H54 (cell line): ENCODE results near the gene CD2AP.

Experiments
- DNase-seq: peaks from one replicate; pipeline ENCODE4 v3.0.0; 2011; ENCODE audit warnings: low spot score, mixed read lengths; ENCODE audit not compliant: insufficient read length
- FAIRE-seq: peaks from 3 replicates; lab custom pipeline; 2011; peaks lifted over from hg19 to GRCh38; lab: Jason Lieb, UNC
- POLR2A ChIP-seq: IDR thresholded peaks from 2 replicates; pipeline ENCODE4 v1.6.1; 2011; ENCODE audit warnings: low read depth, mild to moderate bottlenecking, low read length

Gene CD2AP

DNA sequence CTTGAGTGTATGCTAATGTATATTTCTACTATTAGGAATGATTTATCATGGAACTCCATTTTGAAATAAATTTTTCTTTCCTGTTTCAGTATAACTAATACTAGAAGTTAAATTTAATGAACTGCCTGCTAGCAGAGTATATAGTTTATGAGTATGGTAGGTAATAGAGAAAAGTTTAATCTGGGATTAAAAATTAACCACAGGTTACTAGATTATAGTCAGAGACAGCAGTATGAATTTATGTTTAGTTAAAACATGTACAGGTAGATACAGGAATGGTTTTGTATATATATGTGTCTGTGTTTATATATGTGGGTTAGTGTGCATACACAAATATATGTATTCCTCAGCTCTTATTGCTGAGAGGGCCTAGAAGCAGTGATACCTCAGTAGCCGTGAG, 32.3 kb downstream of the CD2AP start:
- DNase-seq (no peak), FAIRE-seq (no peak)
- TF ChIP-seq POLR2A: no peak

DNA sequence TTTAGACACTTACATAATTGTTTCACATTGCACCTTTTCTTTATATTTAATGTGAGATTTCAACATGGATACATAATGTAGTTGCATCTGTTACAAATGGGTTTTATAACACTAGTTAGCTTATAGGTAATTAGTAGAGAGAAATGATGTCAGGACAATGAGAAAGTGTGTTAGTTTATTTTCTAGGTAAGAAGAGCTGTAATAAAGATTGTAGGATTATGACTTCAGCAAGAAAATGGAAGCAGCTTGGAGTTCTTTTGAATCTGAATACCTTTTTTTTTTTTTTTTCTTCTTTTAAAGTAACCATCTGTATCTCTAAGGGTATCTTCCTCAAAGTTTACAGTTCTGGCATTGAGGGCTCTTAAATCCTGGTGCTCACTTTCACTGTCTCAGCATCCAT, 35.3 kb downstream of the CD2AP start:
- no peak for FAIRE-seq
- DNase-seq: no peak
- no peak for TF ChIP-seq POLR2A

DNA sequence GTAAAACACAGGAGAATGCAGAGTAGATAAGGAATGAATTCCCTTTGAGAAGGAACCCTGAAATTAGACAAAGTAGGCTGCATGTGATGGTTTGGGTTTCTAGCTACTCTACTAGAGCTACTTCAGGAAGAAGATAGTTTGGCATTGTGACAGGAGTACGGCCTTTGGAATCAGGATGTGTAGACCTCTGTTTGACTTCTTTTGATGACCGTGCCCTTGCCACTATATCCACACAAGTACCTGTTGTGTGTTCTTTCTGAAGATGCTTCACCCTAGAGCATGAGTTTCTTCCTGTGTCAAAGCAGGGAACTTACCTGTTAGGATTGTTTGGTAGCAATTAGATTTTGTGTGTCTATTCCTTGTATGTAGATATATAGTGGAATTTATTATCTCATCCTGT, 41.7 kb downstream of the CD2AP start:
- FAIRE-seq (peak; percentile 75), DNase-seq (no peak)
- no peak for TF ChIP-seq POLR2A

DNA sequence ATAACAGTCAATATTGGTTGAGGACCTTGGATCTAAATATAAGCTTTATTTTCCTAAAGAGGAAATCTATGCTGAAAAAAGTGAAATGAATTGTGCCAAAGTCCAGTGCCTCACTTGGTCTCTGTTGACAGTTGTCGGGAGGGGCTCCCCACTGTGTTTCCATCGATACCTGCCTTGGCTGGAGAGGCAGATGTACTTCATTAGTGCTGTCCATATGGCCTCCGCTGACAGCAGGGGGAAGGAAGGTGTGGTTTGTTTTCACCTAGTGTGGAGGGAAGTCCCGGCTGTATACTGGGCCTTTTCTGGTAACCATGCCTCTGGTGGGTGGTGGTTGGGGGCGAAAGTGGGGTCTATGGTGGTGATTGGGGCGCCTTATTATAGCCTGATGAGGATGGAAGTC, 42.7 kb downstream of the CD2AP start:
- DNase-seq (no peak), FAIRE-seq (no peak)

DNA sequence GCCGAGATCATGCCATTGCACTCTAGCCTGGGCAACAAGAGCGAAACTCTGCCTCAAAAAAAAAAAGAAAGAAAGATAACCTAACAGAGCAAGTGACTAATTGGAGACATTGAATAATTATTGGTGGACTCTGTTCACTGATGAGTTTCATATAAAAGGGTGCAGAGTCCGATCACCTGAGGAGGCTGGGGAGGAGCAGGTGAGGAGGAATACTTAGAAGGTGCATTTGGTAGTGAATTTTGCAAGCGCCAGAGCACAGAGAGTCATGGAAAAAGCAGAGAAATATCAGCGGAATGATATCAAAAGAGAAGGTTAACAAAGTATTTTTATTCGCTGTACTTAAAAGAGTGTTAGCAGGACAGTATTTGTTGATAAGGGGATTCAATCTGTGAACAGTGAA, 44.4 kb downstream of the CD2AP start:
- no peak for TF ChIP-seq POLR2A
- no peak for FAIRE-seq

More for the DNA sequence above, 42.7 kb downstream of the CD2AP start:
- TF ChIP-seq POLR2A: no peak

DNA sequence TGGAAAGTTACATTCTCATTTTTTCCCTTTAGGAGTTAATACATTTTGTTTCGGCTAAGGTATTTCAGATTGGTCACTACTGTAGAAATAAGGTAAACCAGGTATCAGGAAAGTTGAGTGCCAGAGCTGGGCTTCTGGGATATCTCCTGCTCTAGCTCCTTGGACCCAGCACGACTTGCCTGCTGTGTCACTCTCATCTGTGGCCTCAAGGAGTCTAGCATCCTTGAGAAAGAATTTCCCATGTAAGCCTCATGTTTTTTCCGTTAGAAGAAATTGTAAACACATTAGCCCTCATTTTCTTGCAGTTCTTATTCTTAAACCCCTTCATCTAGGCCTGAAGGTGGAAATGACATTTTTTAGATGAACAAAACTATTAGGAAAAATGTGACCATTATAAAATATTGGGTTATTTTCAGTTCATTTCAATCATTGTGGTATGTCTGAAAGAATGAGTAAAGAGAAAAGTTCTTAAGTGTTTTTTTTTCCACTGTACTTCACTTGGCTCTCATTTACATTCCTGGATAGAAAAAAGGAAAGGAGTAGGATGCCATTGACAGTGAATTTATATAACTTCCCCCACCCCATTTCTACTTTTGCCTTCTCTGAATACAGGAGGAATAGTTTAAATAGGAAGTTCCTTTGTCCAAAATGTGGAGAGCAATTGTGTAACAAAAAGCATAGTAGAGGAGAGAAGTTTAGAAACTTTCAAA, 46.7 kb downstream of the CD2AP start:
- no peak for TF ChIP-seq POLR2A
- no peak for DNase-seq
- FAIRE-seq: peak; percentile 6

More for the DNA sequence above, 44.4 kb downstream of the CD2AP start:
- DNase-seq: no peak

DNA sequence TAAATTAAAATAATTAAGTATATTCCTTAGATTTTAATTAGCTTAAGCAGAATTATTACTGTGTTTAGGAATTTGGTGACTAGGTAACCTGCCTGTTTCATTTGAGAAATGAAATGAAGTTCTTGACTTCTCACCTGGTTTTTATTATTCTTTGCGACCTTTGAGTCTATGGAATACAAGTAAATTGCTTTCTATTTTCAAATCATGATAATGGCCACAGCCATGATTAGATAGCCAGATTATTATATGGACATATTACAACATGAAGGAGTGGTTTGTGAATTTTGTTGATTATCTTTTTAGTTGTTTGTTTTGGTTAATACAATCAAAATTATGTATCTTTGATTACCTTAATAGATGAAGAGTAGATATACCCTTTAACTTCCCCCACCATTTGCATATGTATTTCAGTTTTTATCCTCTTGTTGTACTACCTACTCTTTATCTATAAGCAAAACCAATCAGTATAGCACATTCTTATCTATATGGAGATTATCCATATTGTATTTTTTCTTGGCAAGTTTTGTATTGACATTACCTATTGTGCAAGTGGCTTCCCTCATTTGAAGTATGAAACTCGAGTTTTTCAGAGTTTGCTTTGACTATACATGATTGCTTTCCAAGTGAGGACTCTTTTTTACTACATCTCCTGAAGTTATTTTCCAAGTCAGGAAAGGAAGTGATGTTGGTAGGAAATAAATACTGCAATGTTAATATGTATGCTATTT, 47.9 kb downstream of the CD2AP start:
- TF ChIP-seq POLR2A: no peak
- DNase-seq (no peak), FAIRE-seq (peak; percentile 74)

DNA sequence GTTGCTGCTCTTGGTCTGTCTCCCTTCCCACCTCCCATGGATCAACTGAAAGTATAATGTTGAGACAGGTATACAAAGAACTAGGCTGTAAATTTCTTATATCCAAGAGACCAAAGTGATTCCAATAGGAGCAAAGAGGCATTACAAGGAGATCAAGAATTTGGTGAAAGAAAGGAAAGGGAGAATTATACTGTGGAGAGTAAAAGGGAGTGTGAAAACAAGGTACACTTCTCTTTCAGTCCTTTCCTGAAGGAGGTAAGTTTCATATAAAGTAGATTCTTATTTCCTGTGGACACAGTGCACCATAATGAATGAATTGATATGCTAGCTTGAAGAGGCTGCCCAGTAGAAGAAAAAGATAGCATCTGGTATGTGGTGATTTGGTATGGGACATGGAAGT, 49.7 kb downstream of the CD2AP start:
- no peak for TF ChIP-seq POLR2A
- FAIRE-seq (peak; percentile 45), DNase-seq (no peak)

DNA sequence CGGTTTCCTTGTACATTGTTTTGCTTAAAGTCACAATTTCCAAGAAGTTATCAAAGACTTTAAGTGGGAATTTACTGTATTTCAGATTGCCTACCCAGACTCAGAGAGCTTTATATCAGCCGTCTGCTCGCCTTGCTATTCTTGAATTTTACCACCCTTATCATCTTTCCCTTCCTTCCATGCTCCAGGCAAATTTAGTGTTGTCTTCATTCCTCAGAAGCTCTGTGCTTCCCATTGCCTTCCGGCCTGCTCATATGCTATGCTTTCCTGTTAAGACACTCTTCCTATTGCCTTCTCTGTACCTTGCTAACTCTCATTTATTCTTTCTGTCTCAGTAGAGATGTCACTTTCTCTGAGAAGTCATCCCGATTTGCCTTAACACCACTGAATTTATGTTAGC, 52.1 kb downstream of the CD2AP start:
- DNase-seq (no peak), FAIRE-seq (peak; percentile 62)
- TF ChIP-seq POLR2A: no peak

DNA sequence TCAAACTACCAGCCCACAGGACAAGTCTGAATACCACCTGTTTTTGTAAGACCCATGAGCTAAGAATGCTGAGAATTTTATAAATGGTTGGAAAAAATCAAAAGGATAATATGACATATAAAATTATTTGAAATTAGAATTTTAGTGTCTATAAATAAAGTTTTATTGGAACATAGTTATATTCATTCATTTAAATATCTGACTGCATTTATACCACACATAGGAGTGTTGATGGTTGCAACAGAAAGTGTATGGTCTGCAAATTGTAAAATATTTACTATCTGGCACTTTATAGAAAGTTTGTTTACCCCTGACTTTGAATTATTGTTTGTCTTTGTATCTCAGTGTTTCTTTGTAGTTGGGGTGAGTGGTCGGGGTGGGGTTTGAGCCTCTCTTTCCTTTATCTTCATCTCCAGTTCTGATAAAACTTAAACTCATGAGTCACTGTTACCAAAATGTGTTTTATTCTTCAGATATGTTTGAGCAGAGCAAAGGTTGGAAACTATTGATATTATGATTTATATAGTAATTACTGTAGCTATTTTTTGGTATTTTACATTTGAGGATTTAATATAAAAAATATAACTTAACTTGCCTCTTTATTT, 55.5 kb downstream of the CD2AP start:
- no peak for TF ChIP-seq POLR2A
- FAIRE-seq (no peak), DNase-seq (no peak)

DNA sequence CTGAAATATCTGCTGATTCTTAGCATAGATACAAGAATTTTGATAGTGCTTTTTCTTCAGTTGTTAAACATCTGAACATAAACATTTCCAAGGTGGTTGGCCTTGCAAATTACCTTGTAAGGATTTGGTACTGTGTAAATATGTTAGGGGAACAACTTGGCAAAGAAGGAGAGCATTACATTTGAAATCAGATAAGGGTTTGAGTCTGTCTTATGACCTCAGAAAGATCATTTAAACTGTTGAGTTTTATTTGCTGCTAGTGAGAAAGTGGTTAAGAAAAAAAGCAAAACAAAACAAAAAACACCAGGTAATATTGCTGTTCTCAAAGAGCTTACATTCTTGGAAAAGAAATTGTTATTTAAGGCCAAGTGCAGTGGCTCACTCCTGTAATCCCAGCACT, 56.5 kb downstream of the CD2AP start:
- DNase-seq: no peak
- TF ChIP-seq POLR2A: no peak
- FAIRE-seq: no peak

DNA sequence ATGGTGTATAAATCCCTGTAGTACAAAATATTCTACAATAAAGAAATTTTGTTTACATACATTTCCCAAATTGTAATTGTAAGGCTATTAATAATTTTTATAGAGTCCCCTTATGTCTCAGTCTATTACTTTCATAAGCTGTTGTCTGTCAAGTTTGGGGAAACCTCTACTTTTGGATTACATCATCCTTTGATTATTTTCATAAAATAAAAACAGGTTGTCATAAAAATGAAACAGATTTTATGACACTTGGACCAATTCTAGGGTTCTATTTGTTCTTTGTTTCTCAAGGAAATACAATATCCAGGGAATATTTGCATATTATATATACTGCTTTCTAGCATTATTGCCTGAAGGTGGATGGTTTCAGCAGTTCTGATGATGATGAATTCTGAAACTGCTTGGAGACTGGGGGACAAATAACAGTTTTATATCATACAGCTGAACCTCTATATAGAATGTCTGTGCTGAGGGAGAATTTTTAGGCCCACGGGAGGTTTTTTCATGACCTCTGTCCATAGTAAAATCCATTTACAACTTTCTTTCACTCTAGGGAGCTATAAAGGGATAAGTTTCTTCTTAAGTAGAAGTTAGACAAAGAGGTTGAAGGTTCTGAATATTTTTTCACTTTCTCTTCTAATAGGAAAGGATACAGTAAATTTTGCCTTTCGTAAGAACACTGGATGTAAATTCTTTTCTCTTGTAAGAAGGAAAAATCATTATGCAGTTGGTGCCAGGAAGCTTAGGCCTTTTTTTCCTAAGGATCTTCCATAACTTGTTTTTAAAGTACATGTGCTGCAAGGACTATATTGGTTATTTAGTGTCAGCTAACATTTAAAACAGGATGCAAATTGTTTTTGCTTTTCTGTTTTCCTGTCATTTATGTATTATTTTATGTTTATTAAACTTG, 58.0 kb downstream of the CD2AP start:
- DNase-seq (no peak), FAIRE-seq (peak; percentile 23)
- TF ChIP-seq POLR2A: no peak

DNA sequence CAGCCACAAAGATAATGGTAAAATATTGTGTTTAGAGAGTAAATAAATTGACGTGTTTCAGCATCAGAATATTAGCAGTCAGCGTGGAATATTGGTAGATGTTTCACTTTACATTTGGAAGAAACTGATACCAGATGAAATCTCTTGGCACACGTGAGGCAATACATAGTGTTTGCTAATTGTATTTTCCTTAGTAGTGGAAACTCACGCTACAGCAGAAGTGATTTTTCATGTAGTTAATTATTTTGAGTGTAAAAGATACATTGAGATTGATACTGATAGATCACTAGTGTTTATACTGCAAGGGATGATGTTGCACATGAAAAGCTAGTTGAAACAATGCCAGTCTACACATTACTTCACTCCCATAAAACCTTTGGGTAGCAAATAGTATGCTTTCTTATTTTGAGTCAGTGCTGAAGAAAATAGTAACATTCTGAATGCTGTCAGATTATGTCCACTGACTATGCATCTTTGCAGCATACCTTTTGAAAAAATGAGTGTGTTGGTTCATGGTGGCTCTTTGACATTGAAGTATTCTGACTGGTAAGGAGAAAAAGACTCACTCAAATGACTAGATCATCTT, 59.3 kb downstream of the CD2AP start:
- TF ChIP-seq POLR2A: no peak
- FAIRE-seq (peak; percentile 76), DNase-seq (no peak)
